Fibroblast of the aortic adventitia (primary cell): ENCODE data around the gene USP17L26. TPM values are rescaled to one million over a fixed set of nuclear protein-coding genes. Genes with fewer than 3 reads are reported as not detected.
"Not testable (repeated sequence)": the region's sequence is repeated elsewhere in the genome, so short reads cannot be mapped to it uniquely, and the experiment has no call there.

Source experiments
- DNase-seq: peaks from one replicate; pipeline ENCODE4 v3.0.0-alpha.2; 2010; ENCODE audit warnings: low read depth
- H3K4me3 ChIP-seq: 2 replicates; pipeline ENCODE4 v1.5.1; 2011; ENCODE audit warnings: low read depth, mild to moderate bottlenecking, control low read depth, low read length, moderate library complexity
- CTCF ChIP-seq: IDR thresholded peaks from 2 replicates; pipeline ENCODE4 v1.5.1; 2011; ENCODE audit warnings: mild to moderate bottlenecking, low read length, control low read depth, inconsistent platforms; ENCODE audit not compliant: insufficient read depth
- total RNA-seq: library from RNA; depleted of rRNA; stranded (reverse); fragments of >200 nt; gene quantifications from 2 replicates; pipeline ENCODE4 v1.2.3, GENCODE V29; 2012; ENCODE audit warnings: low replicate concordance

Gene USP17L26
- not detected in 2 replicates for total RNA-seq

- not testable (repeated sequence) for H3K4me3 ChIP-seq, DNase-seq
These were observed at the start of gene USP17L26 for GRCh38 chr4:9334358-9334757. Gene USP17L26, plus strand, starts transcription at chr4:9334658. Its CDS starts 0 bp downstream, at chr4:9334658.

DNA sequence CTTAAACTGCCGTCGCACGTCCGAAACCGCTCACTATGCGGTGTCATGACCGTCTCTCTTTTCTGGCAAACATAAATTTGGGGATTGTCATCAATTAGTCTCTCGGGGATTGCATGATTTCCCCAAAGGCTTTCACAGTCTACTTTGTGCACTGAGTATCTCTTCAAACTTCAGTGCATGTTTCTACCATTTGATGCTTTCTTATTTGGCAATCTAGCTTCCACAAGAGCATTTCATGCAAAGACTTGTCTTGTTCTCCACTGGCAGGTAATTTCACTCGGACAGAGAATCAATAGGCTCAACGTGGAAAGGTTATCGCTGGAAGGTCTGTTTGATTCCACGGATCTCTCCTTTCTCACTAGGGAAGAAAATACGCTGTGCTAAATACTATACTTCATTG lies 10.3 kb upstream of the USP17L26 start:
- not testable (repeated sequence) for DNase-seq, H3K4me3 ChIP-seq

DNA sequence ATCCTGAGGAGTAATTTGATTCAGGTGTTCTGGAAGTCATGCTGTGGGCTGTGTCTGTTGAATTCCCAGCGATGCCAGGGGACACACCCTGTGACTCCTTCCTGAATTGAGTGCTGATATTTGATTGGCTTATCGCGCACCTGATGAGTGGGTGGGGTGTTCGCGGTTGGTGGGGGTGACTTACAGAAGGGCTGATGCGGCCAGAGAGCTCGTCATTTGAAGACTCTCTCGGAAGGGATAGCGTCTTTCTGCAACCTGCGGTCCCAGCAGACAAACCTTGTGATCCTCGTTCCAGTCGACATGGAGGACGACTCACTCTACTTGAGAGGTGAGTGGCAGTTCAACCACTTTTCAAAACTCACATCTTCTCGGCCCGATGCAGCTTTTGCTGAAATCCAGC lies 9.6 kb upstream of the USP17L26 start, which contains the start of gene USP17L24:
USP17L24 (plus strand) TSS at position 301 of the 400 bp plus-strand sequence; CDS start at position 301, 0 bp downstream.
- not testable (repeated sequence) for H3K4me3 ChIP-seq

DNA sequence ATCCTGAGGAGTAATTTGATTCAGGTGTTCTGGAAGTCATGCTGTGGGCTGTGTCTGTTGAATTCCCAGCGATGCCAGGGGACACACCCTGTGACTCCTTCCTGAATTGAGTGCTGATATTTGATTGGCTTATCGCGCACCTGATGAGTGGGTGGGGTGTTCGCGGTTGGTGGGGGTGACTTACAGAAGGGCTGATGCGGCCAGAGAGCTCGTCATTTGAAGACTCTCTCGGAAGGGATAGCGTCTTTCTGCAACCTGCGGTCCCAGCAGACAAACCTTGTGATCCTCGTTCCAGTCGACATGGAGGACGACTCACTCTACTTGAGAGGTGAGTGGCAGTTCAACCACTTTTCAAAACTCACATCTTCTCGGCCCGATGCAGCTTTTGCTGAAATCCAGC lies 4.8 kb upstream of the USP17L26 start, which contains the start of gene USP17L25:
USP17L25 (plus strand) TSS at position 301 of the 400 bp plus-strand sequence; CDS start at position 301, 0 bp downstream.
- DNase-seq, H3K4me3 ChIP-seq: not testable (repeated sequence)

More for the DNA sequence above, 9.6 kb upstream of the USP17L26 start, which contains the start of gene USP17L24:
- DNase-seq, result not testable (repeated sequence)

DNA sequence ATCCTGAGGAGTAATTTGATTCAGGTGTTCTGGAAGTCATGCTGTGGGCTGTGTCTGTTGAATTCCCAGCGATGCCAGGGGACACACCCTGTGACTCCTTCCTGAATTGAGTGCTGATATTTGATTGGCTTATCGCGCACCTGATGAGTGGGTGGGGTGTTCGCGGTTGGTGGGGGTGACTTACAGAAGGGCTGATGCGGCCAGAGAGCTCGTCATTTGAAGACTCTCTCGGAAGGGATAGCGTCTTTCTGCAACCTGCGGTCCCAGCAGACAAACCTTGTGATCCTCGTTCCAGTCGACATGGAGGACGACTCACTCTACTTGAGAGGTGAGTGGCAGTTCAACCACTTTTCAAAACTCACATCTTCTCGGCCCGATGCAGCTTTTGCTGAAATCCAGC lies 4.6 kb downstream of the USP17L26 start, which contains the start of gene USP17L5:
USP17L5 (plus strand) TSS at position 301 of the 400 bp plus-strand sequence; CDS start at position 301, 0 bp downstream.
- not testable (repeated sequence) for H3K4me3 ChIP-seq, DNase-seq

GRCh38 chr4:9343848-9344247 lies 9.4 kb downstream of the USP17L26 start, which contains the start of gene USP17L27:
Gene USP17L27, plus strand, starts transcription at chr4:9344148. Its CDS starts 0 bp downstream, at chr4:9344148.
- DNase-seq, H3K4me3 ChIP-seq: not testable (repeated sequence)

- DNase-seq, H3K4me3 ChIP-seq: not testable (repeated sequence)
These were observed 14.1 kb downstream of the USP17L26 start, which contains the start of gene USP17L28 for GRCh38 chr4:9348593-9348992. Gene USP17L28, plus strand, starts transcription at chr4:9348893. Its CDS starts 0 bp downstream, at chr4:9348893.

- DNase-seq, H3K4me3 ChIP-seq: not testable (repeated sequence)
These were observed 16.4 kb downstream of the USP17L26 start for GRCh38 chr4:9350866-9351265.

GRCh38 chr4:9353338-9353737 lies 18.9 kb downstream of the USP17L26 start, which contains the start of gene USP17L29:
Gene USP17L29, plus strand, starts transcription at chr4:9353638. Its CDS starts 0 bp downstream, at chr4:9353638.
- DNase-seq, H3K4me3 ChIP-seq: not testable (repeated sequence)

DNA sequence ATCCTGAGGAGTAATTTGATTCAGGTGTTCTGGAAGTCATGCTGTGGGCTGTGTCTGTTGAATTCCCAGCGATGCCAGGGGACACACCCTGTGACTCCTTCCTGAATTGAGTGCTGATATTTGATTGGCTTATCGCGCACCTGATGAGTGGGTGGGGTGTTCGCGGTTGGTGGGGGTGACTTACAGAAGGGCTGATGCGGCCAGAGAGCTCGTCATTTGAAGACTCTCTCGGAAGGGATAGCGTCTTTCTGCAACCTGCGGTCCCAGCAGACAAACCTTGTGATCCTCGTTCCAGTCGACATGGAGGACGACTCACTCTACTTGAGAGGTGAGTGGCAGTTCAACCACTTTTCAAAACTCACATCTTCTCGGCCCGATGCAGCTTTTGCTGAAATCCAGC lies 28.4 kb downstream of the USP17L26 start, which contains the start of gene USP17L30:
USP17L30 (plus strand) TSS at position 301 of the 400 bp plus-strand sequence; CDS start at position 301, 0 bp downstream.
- not testable (repeated sequence) for DNase-seq, H3K4me3 ChIP-seq

DNA sequence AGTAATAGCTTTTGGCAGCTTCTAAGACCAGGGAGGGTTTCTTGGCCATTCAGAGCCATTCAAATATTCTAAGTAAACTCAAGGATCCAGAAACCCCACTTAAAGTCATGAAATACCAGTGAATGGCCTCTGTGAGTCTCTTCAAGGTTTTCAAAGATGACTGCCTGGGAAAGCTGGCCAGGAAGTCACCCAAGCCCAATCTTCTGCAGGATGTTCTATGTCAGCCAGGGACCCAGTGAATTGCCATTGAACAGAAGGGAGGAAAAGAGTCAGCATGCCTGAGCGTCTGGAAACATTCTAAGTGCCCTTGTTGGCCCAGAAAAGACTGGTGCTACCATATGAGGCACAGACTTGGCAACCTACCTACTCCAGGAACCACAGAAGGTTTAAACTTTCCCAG lies 45.4 kb downstream of the USP17L26 start:
- H3K4me3 ChIP-seq, DNase-seq: not testable (repeated sequence)

GRCh38 chr4:9381012-9381534 lies 46.6 kb downstream of the USP17L26 start:
- not testable (repeated sequence) for DNase-seq, H3K4me3 ChIP-seq

- DNase-seq, result no peak
- H3K4me3 ChIP-seq, result no peak overlapping the region
- no peak for TF ChIP-seq CTCF
These were observed 49.7 kb downstream of the USP17L26 start for GRCh38 chr4:9384126-9384525.

Other genes with a start within 250 kb of the USP17L26 start
- not detected in 2 replicates for gene FAM90A26, start 164.2 kb upstream of the USP17L26 start, total RNA-seq
- gene USP17L10, start 124.0 kb upstream of the USP17L26 start, total RNA-seq, result not detected in 2 replicates
- gene USP17L11, start 119.3 kb upstream of the USP17L26 start, total RNA-seq, result not detected in 2 replicates
- not detected in 2 replicates for gene USP17L12, start 114.5 kb upstream of the USP17L26 start, total RNA-seq
- not detected in 2 replicates for gene USP17L13, start 109.8 kb upstream of the USP17L26 start, total RNA-seq
- not detected in 2 replicates for gene USP17L15, start 100.3 kb upstream of the USP17L26 start, total RNA-seq
- not detected in 2 replicates for gene USP17L17, start 90.8 kb upstream of the USP17L26 start, total RNA-seq
- not detected in 2 replicates for gene USP17L18, start 86.0 kb upstream of the USP17L26 start, total RNA-seq
- not detected in 2 replicates for gene USP17L19, start 81.3 kb upstream of the USP17L26 start, total RNA-seq
- not detected in 2 replicates for gene USP17L20, start 76.5 kb upstream of the USP17L26 start, total RNA-seq
- gene USP17L21, start 71.8 kb upstream of the USP17L26 start, total RNA-seq, result not detected in 2 replicates
- not detected in 2 replicates for gene USP17L22, start 67.0 kb upstream of the USP17L26 start, total RNA-seq
- not detected in 2 replicates for gene USP17L24, start 9.5 kb upstream of the USP17L26 start, total RNA-seq
- not detected in 2 replicates for gene USP17L25, start 4.7 kb upstream of the USP17L26 start, total RNA-seq
- not detected in 2 replicates for gene USP17L5, start 4.7 kb downstream of the USP17L26 start, total RNA-seq
- not detected in 2 replicates for gene USP17L27, start 9.5 kb downstream of the USP17L26 start, total RNA-seq
- not detected in 2 replicates for gene USP17L28, start 14.2 kb downstream of the USP17L26 start, total RNA-seq
- gene USP17L29, start 19.0 kb downstream of the USP17L26 start, total RNA-seq, result not detected in 2 replicates
- gene USP17L30, start 28.5 kb downstream of the USP17L26 start, total RNA-seq, result not detected in 2 replicates
- not detected in 2 replicates for gene DEFB131A, start 109.8 kb downstream of the USP17L26 start, total RNA-seq